MCF 10A (cell line): Measurements from ENCODE around the gene TMA16. TPM values are rescaled to one million over a fixed set of nuclear protein-coding genes. Genes with fewer than 3 reads are reported as not detected.
"Not testable (repeated sequence)": the region's sequence is repeated elsewhere in the genome, so short reads cannot be mapped to it uniquely, and the experiment has no call there.

Experiments
- BruUV-seq: library from RNA; stranded (reverse); fragments of 400-500 nt; replicated peaks from 2 replicates; lab custom pipeline; 2021; lab: Mats Ljungman, UMichigan
- CTCF ChIA-PET: fragments of 300-600 bp; sonication (Branson Sonifier 250); formaldehyde crosslinking; extraction: SDS; loops from one replicate; lab custom pipeline; 2021; ENCODE audit warnings: antibody characterized with exemption, inconsistent platforms; lab: Yijun Ruan, JAX
- POLR2A ChIA-PET: fragments of 300-600, 350-650 bp; sonication (Branson Sonifier 250); formaldehyde crosslinking; extraction: SDS; loops from one replicate; lab custom pipeline; 2020; ENCODE audit warnings: antibody characterized with exemption, inconsistent platforms; lab: Yijun Ruan, JAX
- DNase-seq: peaks from one replicate; pipeline ENCODE4 v3.0.0-alpha.2; 2018; ENCODE audit not compliant: unreplicated experiment
- H3K27ac Mint-ChIP-seq: one replicate; pipeline ENCODE4 v1.8.0; 2022; ENCODE audit warnings: mild to moderate bottlenecking, low read depth, mixed read lengths; ENCODE audit not compliant: unreplicated experiment
- H3K27me3 Mint-ChIP-seq: one replicate; pipeline ENCODE4 v1.8.0; 2022; ENCODE audit warnings: mixed read lengths; ENCODE audit not compliant: insufficient read depth, unreplicated experiment
- H3K36me3 Mint-ChIP-seq: one replicate; pipeline ENCODE4 v1.8.0; 2022; ENCODE audit warnings: mild to moderate bottlenecking, moderate library complexity, mixed read lengths; ENCODE audit not compliant: insufficient read depth, unreplicated experiment
- H3K4me1 Mint-ChIP-seq: one replicate; pipeline ENCODE4 v1.8.0; 2022; ENCODE audit warnings: mixed read lengths; ENCODE audit not compliant: insufficient read depth, unreplicated experiment
- H3K4me3 Mint-ChIP-seq: one replicate; pipeline ENCODE4 v1.8.0; 2022; ENCODE audit warnings: mild to moderate bottlenecking, moderate library complexity, mixed read lengths; ENCODE audit not compliant: unreplicated experiment
- H3K9me3 Mint-ChIP-seq: one replicate; pipeline ENCODE4 v1.8.0; 2022; ENCODE audit warnings: mixed read lengths; ENCODE audit not compliant: unreplicated experiment
- intact Hi-C: fragments of 100-400 bp; cut with micrococcal nuclease; formaldehyde crosslinking; loops from 2 replicates; pipeline ENCODE4 v1.14.1; 2022
- total RNA-seq: library from RNA; stranded (reverse); gene quantifications from 2 replicates; pipeline ENCODE4 v1.2.3, GENCODE V29; 2022
- TF ChIP-seq, protein P1 (sequence below): fragments of 200-600 bp; IDR thresholded peaks from one replicate; pipeline ENCODE4 v1.8.0; 2022; ENCODE audit warnings: antibody characterized with exemption, mild to moderate bottlenecking; ENCODE audit not compliant: unreplicated experiment

The TMA16 gene
- total RNA-seq, 1 experiment from 2014 or later: 53.9 TPM

DNA sequence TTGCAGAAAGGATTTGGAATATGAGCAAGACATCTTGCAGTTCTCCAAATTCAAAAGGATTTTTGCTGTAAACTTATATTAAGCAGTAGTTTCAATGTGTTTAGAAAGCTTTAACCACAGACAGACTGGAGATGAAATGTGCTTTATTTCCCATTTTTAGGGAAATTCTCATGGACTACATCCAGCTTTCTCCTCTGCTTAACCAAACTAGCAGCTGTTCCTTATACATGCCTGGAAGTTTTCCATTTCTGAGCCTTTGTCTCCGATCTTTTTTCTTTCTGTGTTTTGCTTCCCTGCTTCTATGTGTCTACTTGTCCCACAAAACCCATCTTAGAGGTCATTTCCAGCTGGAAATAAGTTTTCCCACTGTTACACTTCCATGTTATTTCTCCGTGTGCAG, 41.6 kb downstream of the TMA16 start:
- ChIA-PET POLR2A (interaction anchor here (0.6 to 1.1 kb wide), 2 partner anchors 11 to 217 kb away, joined by 3 to 4 read pairs; no protein-coding TSS in a partner anchor), CTCF (interaction anchor here (0.5 to 2.3 kb wide), 5 partner anchors 10 to 1323 kb away, joined by 3 to 12 read pairs (median 3); no protein-coding TSS in a partner anchor)
- peaks cover 5% of the 10 kb centered on the region for H3K4me1 Mint-ChIP-seq
- TF ChIP-seq, protein P1, sequence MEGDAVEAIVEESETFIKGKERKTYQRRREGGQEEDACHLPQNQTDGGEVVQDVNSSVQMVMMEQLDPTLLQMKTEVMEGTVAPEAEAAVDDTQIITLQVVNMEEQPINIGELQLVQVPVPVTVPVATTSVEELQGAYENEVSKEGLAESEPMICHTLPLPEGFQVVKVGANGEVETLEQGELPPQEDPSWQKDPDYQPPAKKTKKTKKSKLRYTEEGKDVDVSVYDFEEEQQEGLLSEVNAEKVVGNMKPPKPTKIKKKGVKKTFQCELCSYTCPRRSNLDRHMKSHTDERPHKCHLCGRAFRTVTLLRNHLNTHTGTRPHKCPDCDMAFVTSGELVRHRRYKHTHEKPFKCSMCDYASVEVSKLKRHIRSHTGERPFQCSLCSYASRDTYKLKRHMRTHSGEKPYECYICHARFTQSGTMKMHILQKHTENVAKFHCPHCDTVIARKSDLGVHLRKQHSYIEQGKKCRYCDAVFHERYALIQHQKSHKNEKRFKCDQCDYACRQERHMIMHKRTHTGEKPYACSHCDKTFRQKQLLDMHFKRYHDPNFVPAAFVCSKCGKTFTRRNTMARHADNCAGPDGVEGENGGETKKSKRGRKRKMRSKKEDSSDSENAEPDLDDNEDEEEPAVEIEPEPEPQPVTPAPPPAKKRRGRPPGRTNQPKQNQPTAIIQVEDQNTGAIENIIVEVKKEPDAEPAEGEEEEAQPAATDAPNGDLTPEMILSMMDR: no peak
- no peak for DNase-seq
- no peaks in the 10 kb centered on the region for H3K9me3 Mint-ChIP-seq
- BruUV-seq: no TSS peak
- no peak overlapping the region for H3K4me3 Mint-ChIP-seq
- no peaks in the 10 kb centered on the region for H3K27me3 Mint-ChIP-seq
- H3K36me3 Mint-ChIP-seq: peaks cover 11% of the 10 kb centered on the region
- intact Hi-C loops: no loop called here
- no peak overlapping the region for H3K27ac Mint-ChIP-seq

DNA sequence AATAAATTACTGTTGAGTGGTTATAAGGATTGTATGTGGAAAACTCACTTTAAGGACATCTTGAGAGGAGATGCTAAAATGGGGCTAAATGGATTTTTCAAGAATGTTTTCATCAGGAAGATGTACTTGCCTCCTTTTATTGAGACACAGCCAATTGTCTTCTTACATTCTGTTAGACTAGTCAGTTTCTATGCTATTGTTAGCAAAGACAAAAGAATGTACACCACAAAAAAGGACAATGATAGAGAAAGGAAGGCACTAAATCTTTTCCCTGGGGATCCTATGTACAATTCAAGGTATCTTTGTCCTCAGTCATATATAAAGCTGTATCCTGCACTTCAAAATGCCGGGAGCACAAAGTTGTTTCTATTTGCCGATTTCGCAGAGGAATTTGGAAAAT, 42.6 kb downstream of the TMA16 start:
- ChIA-PET POLR2A (no interaction called here), CTCF (interaction anchor here (0.6 to 2.3 kb wide), 2 partner anchors 9 to 17 kb away, joined by 3 to 12 read pairs; no protein-coding TSS in a partner anchor)
- TF ChIP-seq, protein P1: no peak
- Mint-ChIP-seq H3K27ac (no peak overlapping the region), H3K4me1 (peaks cover 5% of the 10 kb centered on the region), H3K36me3 (peaks cover 1% of the 10 kb centered on the region), H3K27me3 (no peaks in the 10 kb centered on the region), H3K9me3 (no peaks in the 10 kb centered on the region), H3K4me3 (no peak overlapping the region)
- intact Hi-C loops: no loop called here
- no peak for DNase-seq
- no TSS peak for BruUV-seq

DNA sequence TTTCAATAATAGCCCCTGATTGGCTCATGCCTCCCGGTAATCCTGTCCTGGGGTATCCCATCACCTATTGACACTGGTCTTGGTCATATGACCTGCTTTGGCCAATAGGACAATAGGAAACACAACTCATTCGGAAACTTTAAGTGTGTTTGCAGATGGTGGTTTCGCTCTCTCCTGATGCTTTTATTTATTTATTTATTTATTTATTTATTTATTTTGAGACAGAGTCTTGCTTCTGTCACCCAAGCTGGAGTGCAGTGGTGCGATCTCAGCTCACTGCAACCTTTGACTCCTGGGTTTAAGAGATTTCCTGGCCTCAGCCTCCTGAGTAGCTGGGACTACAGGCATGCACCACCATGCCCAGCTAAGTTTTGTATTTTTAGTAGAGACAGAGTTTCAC, 44.3 kb downstream of the TMA16 start:
- H3K4me3 Mint-ChIP-seq, intact Hi-C loops: not testable (repeated sequence)

DNA sequence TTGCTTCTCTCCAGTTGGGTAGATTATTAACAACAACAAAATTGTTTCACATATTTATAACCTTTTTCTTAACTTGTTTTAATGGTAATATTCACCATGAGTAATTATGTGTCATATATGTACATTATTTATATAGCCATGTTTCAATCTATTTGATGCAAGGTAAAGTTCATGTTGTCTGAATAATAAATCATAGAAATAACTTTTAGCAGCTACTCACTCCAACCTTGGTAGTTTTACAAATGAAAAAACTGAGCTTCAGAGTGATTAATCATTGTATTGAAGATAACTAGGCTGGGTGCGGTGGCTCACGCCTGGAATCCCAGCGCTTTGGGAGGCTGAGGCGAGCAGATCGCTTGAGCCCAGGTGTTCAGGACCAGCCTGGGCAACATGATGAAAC, 46.0 kb downstream of the TMA16 start:
- no peaks in the 10 kb centered on the region for H3K27me3 Mint-ChIP-seq
- H3K4me3 Mint-ChIP-seq: no peak overlapping the region
- peaks cover 5% of the 10 kb centered on the region for H3K4me1 Mint-ChIP-seq
- BruUV-seq: no TSS peak
- ChIA-PET CTCF (interaction anchor here (0.5 to 3.5 kb wide), 7 partner anchors 9 to 1043 kb away, joined by 3 to 26 read pairs (median 4); no protein-coding TSS in a partner anchor), POLR2A (interaction anchor here (1.0 to 1.5 kb wide), 3 partner anchors 8 to 46 kb away, joined by 3 to 4 read pairs (median 3); partner anchors contain the start of gene TMA16)
- H3K9me3 Mint-ChIP-seq: no peaks in the 10 kb centered on the region
- DNase-seq: no peak
- H3K27ac Mint-ChIP-seq: no peak overlapping the region
- no peaks in the 10 kb centered on the region for H3K36me3 Mint-ChIP-seq
- TF ChIP-seq, protein P1: no peak
- intact Hi-C loops: loop anchor here (5.0 to 10.0 kb wide), 3 partner anchors 43 to 426 kb away; partner anchors contain the start of gene NAF1

More for the DNA sequence above, 44.3 kb downstream of the TMA16 start:
- POLR2A ChIA-PET: interaction anchor here (1.0 to 1.1 kb wide), 2 partner anchors 11 to 44 kb away, joined by 3 read pairs; partner anchors contain the start of gene TMA16
- not testable (repeated sequence) for DNase-seq, H3K36me3 Mint-ChIP-seq, H3K9me3 Mint-ChIP-seq, H3K4me1 Mint-ChIP-seq, H3K27me3 Mint-ChIP-seq, H3K27ac Mint-ChIP-seq, BruUV-seq
- CTCF ChIA-PET: interaction anchor here (0.7 to 3.5 kb wide), 5 partner anchors 9 to 1230 kb away, joined by 3 to 26 read pairs (median 5); no protein-coding TSS in a partner anchor
